ENCODE measurements around the gene RAB26. TPM values are rescaled to one million over a fixed set of nuclear protein-coding genes. Genes with fewer than 3 reads are reported as not detected.

Gene RAB26
- total and polyA plus RNA-seq, 2 experiments from 2014 or later = 0.71 TPM; not detected in 1

DNA sequence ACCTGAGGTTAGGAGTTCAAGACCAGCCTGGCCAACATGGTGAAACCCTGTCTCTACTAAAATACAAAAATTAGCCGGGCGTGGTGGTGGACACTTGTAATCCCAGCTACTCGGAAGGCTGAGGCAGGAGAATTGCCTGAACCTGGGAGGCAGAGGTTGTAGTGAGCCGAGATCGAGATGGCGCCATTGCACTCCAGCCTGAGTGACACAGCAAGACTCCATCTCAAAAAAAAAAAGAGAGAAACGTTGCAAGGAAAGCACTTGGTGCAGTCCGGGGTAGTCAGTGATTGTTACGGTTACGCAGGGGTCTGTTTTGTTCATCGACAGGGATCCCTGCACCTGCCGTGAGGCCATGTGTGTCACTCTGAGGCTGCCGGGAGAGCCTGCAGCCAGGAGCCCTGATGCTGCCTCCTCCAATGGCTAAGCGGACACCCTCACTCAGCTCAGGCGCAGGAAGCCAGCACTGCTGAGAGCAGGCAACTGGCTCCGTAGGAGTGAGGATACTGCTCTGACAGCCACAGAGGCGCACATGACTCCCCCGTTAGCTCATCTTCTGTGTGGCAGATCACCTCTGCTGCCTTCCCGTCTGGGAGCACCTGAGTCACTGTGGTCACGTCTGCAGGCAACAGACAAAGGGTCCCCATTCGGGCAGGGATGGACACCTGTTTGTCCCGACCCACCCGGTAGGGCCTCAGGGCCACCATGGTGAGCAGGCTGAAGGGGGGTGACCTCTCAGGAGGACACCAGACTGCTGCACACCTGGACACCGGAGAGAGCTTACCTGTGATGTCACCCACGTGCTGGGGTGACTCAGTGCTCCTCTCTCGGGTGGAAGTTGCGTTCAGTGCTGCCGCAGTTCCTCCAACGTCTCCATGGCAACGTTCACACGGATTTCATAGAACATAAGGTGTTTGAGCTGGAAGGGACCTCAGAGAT lies 5.2 kb upstream of the RAB26 start:
- H2AFZ ChIP-seq = no peak overlapping the region
- peaks cover 10% of the 10 kb centered on the region; the same call in 1 of the 2 replicates for H3F3A ChIP-seq (ENCODE audit: insufficient read depth)
- H3K9me2 ChIP-seq (ENCODE audit: insufficient read depth) = no peaks in the 10 kb centered on the region
- H3K79me2 ChIP-seq (ENCODE audit: insufficient read depth) = no peaks in the 10 kb centered on the region
- no peaks in the 10 kb centered on the region for H3K4me1 ChIP-seq (ENCODE audit: insufficient read depth)
- H3K9me3 ChIP-seq (ENCODE audit: low read depth) = no peaks in the 10 kb centered on the region
- no peak overlapping the region for H3K4me2 ChIP-seq (ENCODE audit: unreplicated experiment)
- in situ Hi-C loops (cut with MboI) = loop anchor here (10.0 kb wide), 1 partner anchor 118 kb away; the partner anchor contains the start of gene NHERF2
- H3K36me3 ChIP-seq (ENCODE audit: low read depth) = no peaks in the 10 kb centered on the region
- WGBS, 2 experiments (ENCODE audit: low coverage in 1 of 2, low lambda C conversion rate in 2 of 2, missing lambda C conversion rate in 2 of 2) = 65 to 68% methylated on average over 31 of the region's 31 CpGs
- H3K27ac ChIP-seq = no peak overlapping the region
- no peak overlapping the region for H3K9ac ChIP-seq
- no peak overlapping the region for H3K4me3 ChIP-seq
- H4K20me1 ChIP-seq (ENCODE audit: insufficient read depth) = no peaks in the 10 kb centered on the region
- no peaks in the 10 kb centered on the region for H3K27me3 ChIP-seq (replicated peaks; ENCODE audit: insufficient read depth)
- DNase-seq = no peak
- TF ChIP-seq EZH2phosphoT487 (IDR thresholded peaks at IDR 0.05; ENCODE audit: insufficient read depth, low read depth) (no peak), EZH2 (IDR thresholded peaks at IDR 0.05; ENCODE audit: insufficient read depth, poor library complexity, severe bottlenecking) (no peak)

DNA sequence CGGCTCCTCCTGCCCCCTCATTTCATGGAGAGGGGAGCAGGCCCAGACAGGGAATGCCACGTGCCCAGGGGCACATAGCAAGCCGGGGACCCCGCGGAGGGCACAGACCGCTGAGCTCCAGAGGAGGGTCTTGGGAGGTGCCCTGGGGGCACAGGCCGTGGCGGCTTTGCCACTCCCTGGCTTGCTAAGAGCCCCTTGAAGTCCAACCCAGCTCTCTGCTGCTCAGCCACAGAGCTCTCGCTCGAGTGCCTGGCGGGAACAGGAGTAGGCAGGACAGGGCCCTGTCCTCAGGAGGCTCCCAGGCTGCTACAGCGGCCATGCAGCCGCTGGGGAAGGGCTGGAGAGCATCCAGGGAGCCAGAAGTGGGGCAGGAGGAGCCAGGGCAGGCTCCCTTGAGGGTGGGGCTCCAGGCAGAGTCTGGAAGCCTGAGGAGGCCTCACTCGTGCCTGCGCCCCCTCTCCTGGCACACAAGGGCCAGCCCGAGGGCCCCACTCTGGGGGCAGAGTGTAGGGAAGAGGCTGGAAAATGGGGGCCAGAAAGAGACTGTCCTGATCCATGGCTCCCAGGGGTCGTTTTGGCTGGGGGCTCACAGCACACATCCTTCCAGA lies 4.4 kb upstream of the RAB26 start:
- Histone ChIP-seq H3K36me3 (ENCODE audit: low read depth) (no peaks in the 10 kb centered on the region), H3K9ac (no peak overlapping the region), H2AFZ (no peak overlapping the region), H3K79me2 (ENCODE audit: insufficient read depth) (no peaks in the 10 kb centered on the region), H3K27ac (no peak overlapping the region), H3K9me3 (ENCODE audit: low read depth) (no peaks in the 10 kb centered on the region), H3K9me2 (ENCODE audit: insufficient read depth) (no peaks in the 10 kb centered on the region), H3K27me3 (replicated peaks; ENCODE audit: insufficient read depth) (no peaks in the 10 kb centered on the region), H4K20me1 (ENCODE audit: insufficient read depth) (no peaks in the 10 kb centered on the region), H3F3A (ENCODE audit: insufficient read depth) (peaks cover 10% of the 10 kb centered on the region; the same call in 1 of the 2 replicates), H3K4me3 (no peak overlapping the region), H3K4me2 (ENCODE audit: unreplicated experiment) (no peak overlapping the region), H3K4me1 (ENCODE audit: insufficient read depth) (peaks cover 2% of the 10 kb centered on the region)
- TF ChIP-seq EZH2phosphoT487 (IDR thresholded peaks at IDR 0.05; ENCODE audit: insufficient read depth, low read depth) = no peak
- TF ChIP-seq EZH2 (IDR thresholded peaks at IDR 0.05; ENCODE audit: insufficient read depth, poor library complexity, severe bottlenecking) = no peak
- in situ Hi-C loops (cut with MboI) = loop anchor here (10.0 kb wide), 1 partner anchor 119 kb away; the partner anchor contains the start of gene NHERF2
- WGBS, 2 experiments (ENCODE audit: low coverage in 1 of 2, low lambda C conversion rate in 2 of 2, missing lambda C conversion rate in 2 of 2) = 65 to 70% methylated on average over 17 of the region's 17 CpGs
- DNase-seq = no peak

DNA sequence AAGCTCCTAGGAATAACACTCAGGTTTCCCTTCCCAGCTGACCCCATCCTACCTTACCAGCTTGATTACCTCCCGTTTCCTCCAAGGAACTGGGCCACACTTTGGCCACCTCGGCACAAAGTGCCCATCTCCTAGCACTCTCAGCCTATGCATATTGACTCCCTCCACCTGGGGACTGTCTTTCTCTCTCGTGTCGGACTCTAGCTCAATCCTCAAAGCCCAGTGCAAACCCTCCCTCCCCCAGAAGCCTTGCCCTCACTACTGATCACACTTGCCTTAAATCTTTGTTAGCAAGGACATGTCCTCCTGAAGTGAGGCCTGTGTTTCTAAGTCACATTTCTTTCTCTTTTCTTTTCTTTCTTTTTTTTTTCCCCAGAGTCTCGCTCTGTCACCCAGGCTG lies 2.6 kb upstream of the RAB26 start:
- TF ChIP-seq EZH2phosphoT487 (IDR thresholded peaks at IDR 0.05; ENCODE audit: insufficient read depth, low read depth) (no peak), EZH2 (IDR thresholded peaks at IDR 0.05; ENCODE audit: insufficient read depth, poor library complexity, severe bottlenecking) (no peak)
- H3K4me3 ChIP-seq = no peak overlapping the region
- no peak overlapping the region for H3K27ac ChIP-seq
- peaks cover 10% of the 10 kb centered on the region for H3K4me1 ChIP-seq (ENCODE audit: insufficient read depth)
- no peaks in the 10 kb centered on the region for H3K36me3 ChIP-seq (ENCODE audit: low read depth)
- no peak overlapping the region for H2AFZ ChIP-seq
- H3K4me2 ChIP-seq (ENCODE audit: unreplicated experiment) = no peak overlapping the region
- WGBS, 2 experiments (ENCODE audit: low coverage in 1 of 2, low lambda C conversion rate in 2 of 2, missing lambda C conversion rate in 2 of 2) = 80 to 82% methylated on average over 5 of the region's 5 CpGs
- 0 out of 2 replicates have a peak, but pooled peaks cover 2% of the 10 kb centered on the region for H3K79me2 ChIP-seq (ENCODE audit: insufficient read depth)
- H3K27me3 ChIP-seq (replicated peaks; ENCODE audit: insufficient read depth) = no peaks in the 10 kb centered on the region
- H3K9ac ChIP-seq = no peak overlapping the region
- in situ Hi-C loops (cut with MboI) = loop anchor here (10.0 kb wide), 1 partner anchor 121 kb away; the partner anchor contains the start of gene NHERF2
- H3K9me3 ChIP-seq (ENCODE audit: low read depth) = no peaks in the 10 kb centered on the region
- DNase-seq = no peak
- no peaks in the 10 kb centered on the region for H3K9me2 ChIP-seq (ENCODE audit: insufficient read depth)
- H4K20me1 ChIP-seq (ENCODE audit: insufficient read depth) = no peaks in the 10 kb centered on the region
- peaks cover 21% of the 10 kb centered on the region for H3F3A ChIP-seq (ENCODE audit: insufficient read depth)

DNA sequence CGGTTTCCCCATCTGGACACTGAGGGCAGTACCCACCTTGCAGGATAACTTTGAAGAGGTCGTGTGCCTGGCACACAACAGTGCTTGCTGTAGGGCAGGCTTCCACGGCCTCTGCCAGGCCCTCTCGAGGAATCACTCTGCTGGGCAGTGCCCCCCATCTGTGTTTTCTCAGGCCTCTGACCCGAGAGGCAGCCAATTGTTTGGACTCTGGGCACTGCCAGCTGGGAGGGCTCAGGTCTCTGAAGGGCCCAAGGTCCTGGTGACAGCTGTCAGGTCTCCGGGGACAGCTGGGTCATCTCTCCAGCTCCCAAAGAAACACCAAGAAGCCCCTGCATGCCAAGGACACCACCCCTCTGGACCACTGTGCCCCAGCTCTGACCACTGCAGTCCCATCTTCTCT lies 1.0 kb upstream of the RAB26 start:
- no peaks in the 10 kb centered on the region for H3K9me3 ChIP-seq (ENCODE audit: low read depth)
- H3K4me1 ChIP-seq (ENCODE audit: insufficient read depth) = peaks cover 17% of the 10 kb centered on the region
- in situ Hi-C loops (cut with MboI) = loop anchor here (10.0 kb wide), 1 partner anchor 123 kb away; the partner anchor contains the start of gene NHERF2
- H3K9ac ChIP-seq = no peak overlapping the region
- no peak overlapping the region for H2AFZ ChIP-seq
- no peak overlapping the region for H3K27ac ChIP-seq
- H3F3A ChIP-seq (ENCODE audit: insufficient read depth) = peaks cover 27% of the 10 kb centered on the region
- H3K4me3 ChIP-seq = no peak overlapping the region
- H3K27me3 ChIP-seq (replicated peaks; ENCODE audit: insufficient read depth) = no peaks in the 10 kb centered on the region
- H3K4me2 ChIP-seq (ENCODE audit: unreplicated experiment) = no peak overlapping the region
- TF ChIP-seq EZH2phosphoT487 (IDR thresholded peaks at IDR 0.05; ENCODE audit: insufficient read depth, low read depth) (no peak), EZH2 (IDR thresholded peaks at IDR 0.05; ENCODE audit: insufficient read depth, poor library complexity, severe bottlenecking) (no peak)
- H4K20me1 ChIP-seq (ENCODE audit: insufficient read depth) = peaks cover 12% of the 10 kb centered on the region; the same call in 1 of the 2 replicates
- peaks cover 15% of the 10 kb centered on the region for H3K79me2 ChIP-seq (ENCODE audit: insufficient read depth)
- DNase-seq = no peak
- H3K36me3 ChIP-seq (ENCODE audit: low read depth) = 0 out of 2 replicates have a peak, but pooled peaks cover 4% of the 10 kb centered on the region
- H3K9me2 ChIP-seq (ENCODE audit: insufficient read depth) = no peaks in the 10 kb centered on the region
- 73 to 76% methylated on average over 6 of the region's 6 CpGs for WGBS, 2 experiments (ENCODE audit: low coverage in 1 of 2, low lambda C conversion rate in 2 of 2, missing lambda C conversion rate in 2 of 2)
